Suppressor macrophage treated with lipopolysaccharide for 4 hours (primary cell): Measurements from ENCODE around the gene PAX2.

Experiments
- DNase-seq: peaks from one replicate; pipeline ENCODE4 v3.0.0-alpha.2; 2020

PAX2 gene

DNA sequence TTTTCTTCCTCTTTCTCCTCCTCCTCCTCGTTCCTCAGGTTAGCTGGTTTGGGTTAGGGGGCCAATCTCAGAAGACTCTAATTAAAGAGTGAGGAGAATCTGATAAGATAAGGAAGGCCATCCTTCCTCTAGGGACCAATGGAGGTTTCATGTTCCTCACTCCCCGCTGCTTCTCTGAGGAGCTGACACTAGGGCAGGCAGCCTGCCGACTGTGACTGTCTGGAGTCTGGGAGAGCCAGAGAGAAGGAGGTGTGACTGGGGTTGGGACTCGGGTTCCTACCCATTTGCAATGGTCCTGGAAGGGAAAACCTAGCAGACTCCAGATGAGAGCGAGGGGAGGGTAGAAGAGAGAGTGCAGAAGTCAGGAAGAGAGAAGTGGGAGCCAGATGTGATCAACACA is 15.3 kb downstream of the PAX2 start:
- no peak for DNase-seq

DNA sequence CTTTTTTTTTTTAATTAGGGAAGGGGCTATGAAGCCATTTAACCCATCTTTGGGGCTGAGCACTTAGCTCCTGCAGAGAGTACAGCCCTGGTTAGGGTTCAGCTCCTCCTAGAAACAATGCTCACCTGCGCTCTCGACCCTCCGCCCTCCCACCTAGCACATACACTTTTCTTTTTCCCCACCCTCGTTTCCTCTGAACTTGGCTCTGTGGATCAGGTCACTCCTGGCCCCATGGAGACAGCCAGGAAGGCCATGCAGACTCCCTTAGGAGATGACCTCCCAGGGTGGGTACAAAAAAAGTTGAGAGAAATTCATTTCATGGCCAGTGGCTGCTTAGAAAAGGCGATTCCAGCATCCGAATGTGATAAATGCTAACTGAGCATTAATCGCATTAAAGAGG is 15.8 kb downstream of the PAX2 start:
- no peak for DNase-seq

DNA sequence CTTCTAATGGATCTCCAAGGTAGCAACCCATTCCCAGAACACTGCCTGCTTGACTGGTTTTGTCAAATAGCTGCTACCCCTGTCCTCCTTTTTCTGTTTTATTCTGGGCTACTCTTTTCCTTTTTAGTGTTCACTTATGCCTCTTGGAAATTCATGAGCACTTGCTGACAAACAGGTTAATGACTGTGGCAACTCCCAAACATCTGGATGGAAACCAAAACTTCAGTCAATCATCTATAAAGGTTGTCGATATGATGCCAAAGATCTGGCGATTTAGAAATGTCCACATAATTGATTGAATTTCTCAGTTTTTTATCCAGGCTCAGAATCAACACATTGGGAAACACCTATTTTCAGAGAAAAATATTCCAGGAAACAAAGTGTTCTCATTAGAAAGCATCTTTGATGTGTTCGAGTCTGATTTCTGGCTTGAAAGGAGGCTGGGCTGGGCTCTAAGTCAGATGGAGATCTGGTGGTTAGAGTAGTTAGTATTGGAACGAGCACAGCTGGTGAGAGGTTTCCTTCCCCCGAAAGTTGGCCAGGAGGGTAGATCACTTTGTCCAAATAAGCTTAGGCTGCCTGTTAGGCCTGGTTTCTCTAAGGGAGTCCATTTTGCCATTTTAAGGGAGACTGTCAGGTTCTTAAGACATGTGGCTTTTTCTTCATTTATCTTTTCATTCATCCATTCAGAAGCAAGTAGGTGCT is 17.8 kb downstream of the PAX2 start:
- DNase-seq, result no peak

DNA sequence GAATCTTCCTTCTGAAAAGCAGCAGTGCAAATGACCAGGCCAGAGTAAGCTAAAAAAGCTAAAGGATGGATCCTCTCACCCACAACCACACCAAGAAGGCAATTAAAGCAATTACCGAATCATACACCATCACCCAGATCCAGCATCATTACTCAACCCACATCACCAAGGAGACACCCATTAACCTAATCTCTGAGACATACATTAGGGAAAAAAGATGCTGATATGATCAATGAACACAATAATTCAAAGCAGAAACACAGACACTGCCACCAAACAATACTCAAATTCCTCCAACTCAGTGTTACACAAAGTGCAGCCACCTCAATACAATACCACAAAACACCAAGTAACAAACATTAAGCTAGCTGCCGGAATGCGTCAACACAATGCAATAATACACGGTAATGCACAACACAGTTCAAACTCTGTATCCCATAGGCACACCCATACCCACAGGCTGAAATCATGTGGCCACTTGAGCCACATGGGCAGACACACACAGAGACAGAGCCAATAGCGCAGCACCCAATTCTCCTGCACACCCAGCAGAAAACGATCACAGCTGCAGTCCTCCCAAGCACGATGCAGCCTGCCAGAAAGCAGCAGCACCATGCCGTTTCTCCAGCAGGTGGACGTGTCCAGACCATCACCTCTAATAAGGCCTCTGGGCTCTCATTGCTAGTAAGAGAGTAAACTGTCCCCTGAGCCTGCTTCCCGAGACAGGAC is 21.5 kb downstream of the PAX2 start:
- no peak for DNase-seq

DNA sequence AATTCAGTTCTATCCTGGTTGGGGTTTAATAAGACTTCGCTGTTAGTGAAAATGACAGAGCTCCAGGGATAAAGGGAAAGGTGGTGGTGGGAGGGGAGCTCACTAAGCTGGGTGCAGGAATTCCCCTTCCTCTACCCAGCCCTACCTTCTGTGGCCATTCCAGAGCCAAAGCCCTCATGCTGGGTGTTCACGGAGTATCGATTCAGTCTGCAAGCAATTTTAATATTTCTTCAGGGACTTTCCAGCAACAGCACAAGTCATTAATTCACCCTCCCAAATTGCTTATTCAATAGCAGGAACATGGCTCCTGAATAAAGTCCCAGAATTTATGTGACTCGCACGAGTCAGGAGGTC is 22.0 kb downstream of the PAX2 start:
- no peak for DNase-seq

DNA sequence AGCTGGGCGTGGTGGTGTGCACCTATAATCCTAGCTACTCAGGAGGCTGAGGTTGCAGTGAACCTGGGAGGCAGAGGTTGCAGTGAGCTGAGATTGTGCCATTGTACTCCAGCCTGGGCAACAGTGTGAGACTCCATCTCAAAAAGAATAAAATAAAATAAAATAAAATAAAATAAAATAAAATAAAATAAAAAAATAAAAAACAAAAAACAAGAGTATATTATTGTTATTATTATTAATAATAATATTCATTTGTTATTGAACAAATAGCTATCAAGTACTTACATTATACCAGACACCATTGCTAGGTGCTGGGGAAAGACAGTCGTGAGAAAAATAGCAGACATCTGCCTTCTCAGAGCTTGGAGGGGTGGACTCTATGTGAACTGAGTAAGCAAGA is 24.1 kb downstream of the PAX2 start:
- no peak for DNase-seq

DNA sequence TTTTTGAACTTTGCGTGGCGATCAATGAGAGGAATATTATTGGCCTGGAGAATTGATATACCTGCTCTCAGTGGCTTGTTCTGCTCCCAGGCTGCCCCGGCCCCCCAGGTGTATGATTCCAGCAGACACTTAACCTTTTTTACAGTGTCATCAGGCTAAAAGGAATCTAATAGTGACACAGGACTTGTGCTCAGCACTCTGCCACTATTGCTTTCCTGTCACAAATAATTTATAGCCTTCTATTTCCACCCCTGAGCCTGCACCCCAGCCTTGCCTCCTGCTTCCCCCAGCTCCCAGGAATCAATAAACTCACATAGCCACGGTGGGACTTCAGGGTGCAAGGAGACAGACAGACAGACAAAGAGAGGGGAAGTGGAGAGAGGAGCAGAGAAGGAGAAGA is 28.3 kb downstream of the PAX2 start:
- no peak for DNase-seq

DNA sequence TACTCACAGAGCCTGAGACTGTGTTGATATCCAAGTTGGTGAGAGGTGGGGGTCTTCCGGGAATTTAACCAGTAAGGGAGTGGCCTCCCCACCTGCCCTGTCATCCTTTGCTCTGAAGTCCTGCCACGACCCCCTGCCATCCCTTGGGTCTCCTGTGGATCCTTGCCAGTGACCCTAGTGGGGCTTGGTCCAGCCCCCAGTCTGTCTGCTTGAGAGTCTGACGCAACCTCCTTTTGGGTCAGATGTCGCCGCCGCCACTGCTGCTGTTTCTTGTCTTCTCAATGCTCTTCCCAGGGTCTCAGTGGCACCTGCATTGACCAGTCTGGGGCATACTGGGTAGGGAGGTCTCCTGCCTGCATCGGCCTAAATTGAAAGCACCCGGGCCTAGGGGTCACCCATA is 28.8 kb downstream of the PAX2 start:
- DNase-seq, result no peak

DNA sequence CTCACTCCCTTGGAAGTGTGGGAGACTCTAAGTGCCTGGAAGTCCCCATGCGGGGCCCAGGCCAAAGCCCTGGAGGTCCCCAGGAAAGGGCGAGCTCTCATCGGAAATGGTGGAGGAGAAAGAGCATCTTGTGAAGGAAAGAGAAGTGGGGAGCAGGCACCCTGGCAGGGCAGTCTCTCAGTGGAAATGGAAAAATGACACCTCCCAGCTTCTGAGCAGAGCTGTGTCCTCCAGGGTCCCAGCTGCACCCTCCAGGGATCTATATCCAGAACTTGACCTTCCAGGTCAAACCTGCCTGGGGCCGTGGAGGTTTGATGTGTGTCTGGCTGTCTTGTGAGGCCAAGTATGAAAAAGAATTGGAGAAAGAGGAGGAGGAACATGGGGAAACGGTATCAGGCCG is 29.5 kb downstream of the PAX2 start:
- no peak for DNase-seq

DNA sequence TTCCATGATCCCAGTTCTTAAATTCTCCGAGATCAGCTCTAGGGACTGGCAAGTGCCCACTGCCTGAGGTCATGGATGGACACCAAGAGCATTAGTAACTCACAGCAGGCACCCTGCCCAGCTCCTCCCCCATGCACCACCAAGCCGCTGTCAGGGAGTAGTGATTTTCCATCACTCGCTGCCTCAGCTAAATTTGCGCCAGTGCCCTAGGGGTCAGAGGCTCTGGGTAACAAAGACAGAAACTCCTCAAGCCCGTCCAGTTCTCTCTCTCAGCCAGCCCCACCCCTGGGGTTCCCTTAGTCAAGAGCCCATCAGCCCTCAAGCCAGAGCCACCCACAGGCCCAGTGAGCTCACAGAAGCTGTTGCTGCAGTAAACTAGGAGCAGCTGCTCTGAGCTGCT is 30.0 kb downstream of the PAX2 start:
- DNase-seq, result no peak

DNA sequence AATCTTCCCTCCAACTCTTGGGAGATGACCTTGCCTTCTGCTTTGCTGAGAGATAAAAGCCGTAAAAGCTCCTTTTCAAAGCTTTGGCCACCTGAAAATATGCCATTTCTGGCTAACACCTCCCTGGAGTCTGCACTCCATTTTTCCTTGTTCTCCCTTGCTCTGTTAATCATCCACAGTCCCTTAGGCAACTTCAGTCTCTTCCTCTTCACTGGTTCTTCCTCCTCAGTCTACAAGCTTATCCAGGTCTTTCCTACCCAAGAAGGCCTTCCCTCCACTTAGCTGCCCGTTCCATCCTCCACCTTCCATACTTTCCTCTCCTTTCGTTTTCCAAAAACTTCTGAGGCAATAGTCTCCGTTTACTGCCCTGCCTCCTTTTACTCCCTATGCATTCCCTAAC is 30.5 kb downstream of the PAX2 start:
- no peak for DNase-seq

DNA sequence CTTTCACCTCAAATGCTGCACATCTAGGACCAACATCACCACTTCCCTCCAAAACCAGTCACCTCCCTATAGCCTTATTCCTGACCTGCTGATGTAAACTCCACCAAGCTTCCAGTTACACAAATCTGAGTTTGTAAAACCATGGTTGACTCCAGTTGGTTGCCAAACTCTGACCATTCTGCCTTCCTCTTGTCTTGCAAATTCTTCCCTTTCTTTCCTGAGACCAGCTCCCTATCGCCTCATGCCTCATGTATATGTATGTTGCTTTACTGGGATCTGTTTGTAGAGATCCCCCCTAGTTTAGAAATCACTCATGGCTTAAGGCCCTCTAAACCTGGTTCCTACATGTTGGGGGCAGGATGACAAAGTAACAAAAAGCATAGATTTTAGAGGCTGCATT is 31.3 kb downstream of the PAX2 start:
- DNase-seq, result no peak

DNA sequence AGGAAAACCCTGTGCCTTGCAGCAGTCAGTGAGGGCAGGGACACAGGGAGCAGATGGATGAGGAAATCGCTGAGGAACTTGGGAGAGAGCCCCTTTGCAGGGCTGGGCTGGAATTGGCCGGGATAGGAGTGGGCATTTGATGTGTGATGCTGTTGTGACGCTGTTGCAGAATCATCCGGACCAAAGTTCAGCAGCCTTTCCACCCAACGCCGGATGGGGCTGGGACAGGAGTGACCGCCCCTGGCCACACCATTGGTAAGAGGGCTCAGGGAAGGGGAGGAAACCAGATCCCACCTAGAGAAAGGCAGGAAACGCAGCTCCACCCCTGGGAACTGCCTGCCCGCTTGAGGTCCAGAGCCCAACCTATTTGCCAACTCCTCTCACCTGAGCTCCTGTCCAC is 33.9 kb downstream of the PAX2 start:
- no peak for DNase-seq

DNA sequence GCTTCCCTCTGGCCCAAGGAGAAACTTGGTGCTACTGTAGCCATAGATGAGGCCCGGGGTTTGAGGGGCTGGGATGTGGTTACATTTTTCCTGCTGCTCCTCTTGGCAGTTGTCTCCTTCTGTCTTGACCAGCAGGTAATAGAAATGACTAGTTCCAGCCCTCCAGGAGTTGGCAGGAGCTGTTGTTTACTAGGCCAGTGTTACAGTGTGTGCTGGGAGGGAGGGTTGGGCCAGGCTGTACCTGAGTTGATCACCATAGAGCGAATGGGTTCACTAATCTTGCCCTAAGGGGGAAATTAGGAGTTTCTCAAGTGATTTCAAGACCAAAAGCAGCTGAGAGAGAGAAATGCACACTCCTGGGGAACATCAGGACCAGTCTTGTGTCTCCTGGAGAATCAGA is 34.9 kb downstream of the PAX2 start:
- no peak for DNase-seq

DNA sequence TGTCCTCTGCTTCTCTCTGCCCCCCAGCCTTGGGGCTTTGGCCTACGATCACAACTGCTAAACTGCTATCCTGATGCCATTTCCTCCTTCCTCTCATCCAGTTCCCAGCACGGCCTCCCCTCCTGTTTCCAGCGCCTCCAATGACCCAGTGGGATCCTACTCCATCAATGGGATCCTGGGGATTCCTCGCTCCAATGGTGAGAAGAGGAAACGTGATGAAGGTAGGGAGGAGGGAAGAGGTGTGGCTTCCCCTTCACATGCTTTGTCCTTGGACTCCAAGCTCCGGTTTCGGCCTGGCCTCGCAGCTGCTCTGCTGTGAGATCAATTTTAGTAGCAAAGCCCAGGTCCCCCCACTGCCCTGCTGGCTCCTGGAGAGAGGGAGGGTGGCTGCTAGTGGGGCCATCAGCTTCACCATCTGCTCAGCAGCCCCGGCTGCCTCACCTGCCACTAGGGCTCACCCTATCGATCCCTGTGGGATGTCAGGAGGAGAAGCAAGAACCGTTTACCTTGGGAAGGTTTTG is 35.8 kb downstream of the PAX2 start:
- no peak for DNase-seq

DNA sequence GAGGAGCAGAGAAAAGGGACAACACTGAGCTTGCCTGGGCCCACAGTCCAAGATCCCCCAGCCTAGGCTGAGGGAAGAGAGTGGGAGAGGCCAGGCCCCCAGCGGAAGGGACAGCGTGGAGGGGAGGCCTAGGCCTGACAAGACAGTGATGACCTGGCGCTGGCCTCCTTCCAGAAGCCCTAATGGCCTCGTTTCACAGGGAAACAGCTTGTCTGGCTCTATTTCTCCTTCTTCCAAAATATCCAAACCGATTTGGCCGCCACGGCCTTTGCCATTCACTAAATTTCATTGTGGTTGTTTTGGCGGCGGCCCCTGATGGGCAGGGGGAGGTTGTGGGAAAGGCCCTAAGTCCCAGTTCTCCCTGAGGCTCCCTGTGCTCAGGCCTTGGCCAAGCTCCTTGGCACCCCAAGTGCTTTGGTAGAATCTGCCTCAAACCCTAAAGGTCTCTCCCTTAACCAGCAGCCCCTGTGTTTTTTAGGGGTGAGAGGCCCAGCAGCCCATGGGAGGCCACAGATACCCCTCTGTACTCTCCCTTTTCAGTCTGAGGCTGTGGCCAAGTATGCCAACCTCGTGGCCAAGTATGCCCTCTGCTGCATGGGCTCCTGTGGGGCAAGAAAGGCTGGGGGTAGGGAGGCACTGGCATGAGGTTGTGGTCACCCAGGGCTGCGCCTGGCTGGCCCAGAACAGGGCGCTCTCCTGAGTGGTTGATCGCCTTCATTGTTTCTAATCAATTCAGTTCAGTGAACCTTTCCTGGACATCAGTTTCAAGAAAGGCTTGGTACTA is 37.3 kb downstream of the PAX2 start:
- DNase-seq, result no peak

DNA sequence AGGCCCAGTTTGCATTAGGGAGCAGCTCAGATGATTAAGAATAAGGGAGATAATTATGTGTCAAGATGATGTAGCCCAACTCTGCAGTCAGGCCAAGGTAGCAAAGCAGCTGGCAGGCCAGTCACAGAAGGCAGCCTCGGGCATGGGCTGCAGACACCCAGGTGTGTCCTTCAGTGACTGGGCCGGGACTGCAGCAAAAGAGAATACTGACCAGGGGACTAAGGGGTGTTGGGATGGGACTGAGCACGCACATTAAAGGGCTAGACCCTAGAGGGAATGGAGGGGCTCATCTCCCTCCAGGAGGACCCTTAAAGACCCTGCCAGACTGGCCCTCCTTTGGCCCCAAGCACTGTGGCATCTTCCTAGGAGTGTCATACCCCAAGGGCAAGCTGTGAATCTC is 38.7 kb downstream of the PAX2 start:
- no peak for DNase-seq

DNA sequence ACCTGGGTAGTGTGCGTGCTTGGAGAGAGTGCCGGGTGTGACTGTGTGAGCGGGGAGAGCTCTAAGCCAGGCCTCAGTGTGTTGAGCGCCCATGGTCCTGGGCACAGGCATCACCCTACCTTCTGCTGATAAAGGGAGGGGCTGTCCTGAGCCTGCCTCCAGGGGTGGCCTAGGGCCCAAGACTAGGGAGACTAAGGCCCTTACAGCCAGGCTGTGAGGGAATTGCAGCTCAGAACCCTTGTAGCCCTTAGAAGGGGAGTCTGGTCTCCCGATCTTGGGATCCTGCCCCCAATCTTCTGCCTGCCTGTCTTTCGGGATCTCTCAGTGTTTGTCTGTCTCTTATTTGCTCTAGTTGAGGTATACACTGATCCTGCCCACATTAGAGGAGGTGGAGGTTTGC is 41.2 kb downstream of the PAX2 start:
- no peak for DNase-seq

DNA sequence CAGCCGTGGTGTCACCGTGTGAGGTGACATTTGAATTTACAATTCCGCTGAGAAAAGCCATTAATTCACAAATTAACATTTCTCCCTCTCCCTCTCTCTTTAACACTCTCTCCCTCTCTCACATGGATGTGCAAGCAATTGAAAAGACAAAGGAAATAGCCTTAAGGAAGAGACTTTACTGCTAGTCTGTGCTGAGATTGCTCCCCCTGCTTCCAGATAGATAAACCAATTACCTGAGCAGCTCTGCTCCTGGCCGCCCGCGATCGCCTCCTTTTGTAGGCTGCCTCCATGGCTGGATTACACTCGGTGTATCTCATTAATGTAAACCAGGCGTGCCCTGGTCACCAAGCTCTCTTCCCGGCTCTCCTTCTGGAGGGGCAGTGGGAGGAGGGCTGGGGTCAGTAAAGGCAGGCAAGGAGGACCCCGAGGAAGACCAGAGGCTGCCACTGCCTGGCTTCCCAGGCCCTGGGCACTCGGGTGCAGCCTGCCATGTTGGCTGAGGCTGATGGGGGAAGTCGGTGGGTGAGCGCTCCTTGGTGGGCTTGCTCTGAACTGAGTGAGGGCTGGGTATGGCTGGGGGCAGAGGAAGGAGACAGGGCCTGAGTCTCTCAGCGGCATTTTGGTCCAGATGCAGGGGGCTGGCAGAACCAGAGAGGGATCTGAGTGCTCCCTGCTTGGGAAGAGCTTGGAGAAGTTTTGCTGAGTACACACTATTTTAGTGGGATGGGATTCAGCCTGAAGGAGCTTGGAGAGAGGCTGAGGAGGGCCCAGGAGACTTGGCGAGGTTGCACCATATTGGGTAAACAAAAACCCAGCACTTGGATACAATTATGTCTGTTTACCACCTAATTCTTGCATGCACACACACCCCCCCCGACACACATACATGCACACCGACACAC is 42.9 kb downstream of the PAX2 start:
- DNase-seq, result no peak

DNA sequence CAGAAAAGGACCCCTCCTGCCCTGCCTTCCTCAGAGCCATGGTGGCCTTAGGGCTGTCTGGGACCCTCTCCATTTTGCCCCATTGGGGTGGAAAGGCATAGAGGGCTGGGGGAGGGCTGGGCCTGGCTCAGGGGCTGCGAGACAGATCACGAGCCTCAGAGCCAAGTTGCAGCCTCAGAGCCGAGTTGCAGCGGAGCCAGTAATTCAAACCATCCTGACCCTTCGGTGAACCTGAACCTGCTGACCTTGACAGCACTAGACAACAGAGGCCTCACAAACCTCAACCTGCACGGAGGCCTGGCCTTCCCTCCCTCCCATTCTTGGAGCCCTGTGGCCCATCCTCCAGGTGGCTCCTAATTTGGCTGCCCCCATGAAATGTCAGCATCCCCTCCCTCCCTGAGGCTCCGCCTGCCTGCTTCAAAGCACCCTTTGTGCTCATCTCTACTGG is 45.4 kb downstream of the PAX2 start:
- DNase-seq, result no peak

DNA sequence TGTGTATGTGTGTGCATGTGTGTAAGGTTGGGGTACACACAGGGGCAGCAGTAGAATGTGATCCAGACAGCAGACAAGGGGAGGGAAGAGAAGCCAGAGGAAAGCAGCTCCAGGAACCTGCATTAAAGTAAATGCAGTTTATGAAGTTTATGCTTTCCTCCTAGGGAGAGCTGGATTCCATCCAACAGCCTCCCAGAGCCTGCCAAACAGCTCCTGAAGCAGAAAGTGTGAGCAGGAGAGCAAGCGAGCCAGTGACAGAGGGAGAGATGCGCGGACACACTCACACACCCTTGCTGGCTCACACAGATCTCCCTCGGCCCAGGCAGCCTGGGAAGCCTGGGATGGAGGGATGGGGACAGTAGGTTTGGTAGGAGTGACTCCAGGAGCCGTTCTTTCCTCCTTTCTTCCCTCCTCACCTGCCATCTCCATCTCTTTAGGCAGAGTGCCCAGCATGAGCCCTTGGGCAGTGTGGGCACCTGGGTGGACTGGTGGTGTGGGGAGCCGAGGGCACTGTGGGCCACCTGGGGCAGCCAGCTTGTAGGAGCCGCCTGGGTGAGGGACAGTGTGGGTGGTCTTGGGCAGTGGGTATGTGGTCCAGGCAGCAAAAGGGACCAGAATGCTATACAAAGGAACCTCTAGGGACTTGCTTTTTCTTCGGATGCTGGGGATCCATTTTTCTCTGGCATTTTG is 46.1 kb downstream of the PAX2 start:
- DNase-seq, result no peak

DNA sequence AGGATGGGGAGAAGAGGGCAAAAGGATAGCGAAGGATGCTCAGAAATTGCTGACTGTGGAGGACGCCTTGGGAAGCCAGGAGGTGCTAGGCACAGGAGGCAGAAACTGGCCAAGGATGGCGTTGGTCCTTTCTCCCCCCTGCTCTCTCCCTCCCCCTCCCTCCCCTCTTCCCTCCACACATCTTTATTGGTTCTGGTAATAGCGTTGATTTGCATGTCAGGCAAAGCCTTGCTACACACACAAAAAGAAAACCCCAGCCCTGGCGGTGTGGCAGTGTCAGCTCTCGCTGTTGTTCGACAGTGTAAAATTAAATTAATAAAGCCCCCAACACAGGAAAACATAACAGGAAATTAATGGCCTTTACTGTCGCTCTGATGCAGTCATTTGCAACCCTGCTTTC is 47.2 kb downstream of the PAX2 start:
- DNase-seq, result no peak
